Muscle layer of colon (tissue), 2 donors: Measurements from ENCODE around the gene SAMD1.

Experiments used
- H3K27ac ChIP-seq: one replicate; pipeline ENCODE4 v1.7.0; 2013; ENCODE audit warnings: low read depth, mild to moderate bottlenecking, low read length, moderate library complexity
- H3K27me3 ChIP-seq, 2 donors: one replicate each; pipeline ENCODE4 v1.7.0; 2013; ENCODE audit warnings: low read length in 2 of 2, mild to moderate bottlenecking in 2 of 2; ENCODE audit not compliant: insufficient read depth in 2 of 2, control insufficient read depth in 1 of 2
- H3K36me3 ChIP-seq: one replicate; pipeline ENCODE4 v1.7.0; 2013; ENCODE audit warnings: mild to moderate bottlenecking, low read length; ENCODE audit not compliant: insufficient read depth
- H3K4me1 ChIP-seq: one replicate; pipeline ENCODE4 v1.7.0; 2013; ENCODE audit warnings: mild to moderate bottlenecking, low read length; ENCODE audit not compliant: insufficient read depth
- H3K4me3 ChIP-seq, 2 donors: one replicate each; pipeline ENCODE4 v1.7.0; 2013; ENCODE audit warnings: low read length in 2 of 2, low read depth in 1 of 2, mild to moderate bottlenecking in 1 of 2, moderate library complexity in 1 of 2
- H3K9ac ChIP-seq: one replicate; pipeline ENCODE4 v1.7.0; 2013; ENCODE audit warnings: low read length
- H3K9me3 ChIP-seq: one replicate; pipeline ENCODE4 v1.7.0; 2013; ENCODE audit warnings: mild to moderate bottlenecking, low read length
- donor health status: abdominal sarcoma.
- donor health status: Adenocarcinoma of cecum.

SAMD1 gene

GRCh38 chr19:14066134-14066533 is 24.4 kb downstream of the SAMD1 start:
- H3K27me3 ChIP-seq, result peaks cover 0 to 8% of the 10 kb centered on the region in 2 donors
- H3K9me3 ChIP-seq, result no peaks in the 10 kb centered on the region
- H3K4me1 ChIP-seq, result no peaks in the 10 kb centered on the region
- H3K27ac ChIP-seq, result no peak overlapping the region
- H3K36me3 ChIP-seq, result no peaks in the 10 kb centered on the region
- no peak overlapping the region for H3K4me3 ChIP-seq
- H3K9ac ChIP-seq, result no peak overlapping the region

- H3K27me3 ChIP-seq, result peaks cover 23 to 32% of the 10 kb centered on the region in 2 donors
These were observed 27.4 kb downstream of the SAMD1 start for GRCh38 chr19:14063105-14063504.

GRCh38 chr19:14062558-14062855 is 28.0 kb downstream of the SAMD1 start:
- no peak overlapping the region for H3K9ac ChIP-seq
- H3K4me3 ChIP-seq, result no peak overlapping the region
- H3K9me3 ChIP-seq, result no peaks in the 10 kb centered on the region
- H3K36me3 ChIP-seq, result no peaks in the 10 kb centered on the region
- peaks cover 28 to 36% of the 10 kb centered on the region in 2 donors for H3K27me3 ChIP-seq
- H3K4me1 ChIP-seq, result peaks cover 9% of the 10 kb centered on the region
- H3K27ac ChIP-seq, result no peak overlapping the region

More at GRCh38 chr19:14063105-14063504, 27.4 kb downstream of the SAMD1 start:
- Histone ChIP-seq H3K9me3 (no peaks in the 10 kb centered on the region), H3K4me1 (peaks cover 5% of the 10 kb centered on the region), H3K4me3 (no peak overlapping the region), H3K27ac (no peak overlapping the region), H3K9ac (no peak overlapping the region), H3K36me3 (no peaks in the 10 kb centered on the region)

GRCh38 chr19:14061751-14062557 is 28.6 kb downstream of the SAMD1 start, which contains the start of gene PALM3:
PALM3 (minus strand) TSS chr19:14062076; CDS start chr19:14061980, 96 bp downstream.
- Histone ChIP-seq H3K4me3 (no peak within 1 kb of the TSS), H3K27me3 (peaks cover 28 to 36% of the 10 kb centered on the region in 2 donors), H3K9me3 (no peaks in the 10 kb centered on the region), H3K4me1 (peaks cover 9% of the 10 kb centered on the region), H3K27ac (no peak within 1 kb of the TSS), H3K36me3 (no peaks in the 10 kb centered on the region), H3K9ac (no peak within 1 kb of the TSS)

- Histone ChIP-seq H3K4me1 (peaks cover 9% of the 10 kb centered on the region), H3K27me3 (peaks cover 28 to 36% of the 10 kb centered on the region in 2 donors), H3K9ac (no peak overlapping the region), H3K4me3 (no peak overlapping the region), H3K9me3 (no peaks in the 10 kb centered on the region), H3K36me3 (no peaks in the 10 kb centered on the region), H3K27ac (no peak overlapping the region)
These were observed 29.3 kb downstream of the SAMD1 start for GRCh38 chr19:14061081-14061749.

- no peak overlapping the region for H3K4me3 ChIP-seq
- H3K9me3 ChIP-seq, result no peaks in the 10 kb centered on the region
- no peak overlapping the region for H3K9ac ChIP-seq
- H3K27ac ChIP-seq, result no peak overlapping the region
- H3K4me1 ChIP-seq, result peaks cover 9% of the 10 kb centered on the region
- no peaks in the 10 kb centered on the region for H3K36me3 ChIP-seq
- H3K27me3 ChIP-seq, result peaks cover 28 to 36% of the 10 kb centered on the region in 2 donors
These were observed 30.8 kb downstream of the SAMD1 start for GRCh38 chr19:14059652-14060155.

GRCh38 chr19:14059093-14059480 is 31.5 kb downstream of the SAMD1 start:
- peaks cover 28 to 36% of the 10 kb centered on the region in 2 donors for H3K27me3 ChIP-seq
- H3K9me3 ChIP-seq, result no peaks in the 10 kb centered on the region
- H3K27ac ChIP-seq, result no peak overlapping the region
- H3K4me3 ChIP-seq, result no peak overlapping the region
- H3K9ac ChIP-seq, result no peak overlapping the region
- peaks cover 9% of the 10 kb centered on the region for H3K4me1 ChIP-seq
- no peaks in the 10 kb centered on the region for H3K36me3 ChIP-seq

GRCh38 chr19:14058182-14059092 is 32.1 kb downstream of the SAMD1 start:
- Histone ChIP-seq H3K36me3 (no peaks in the 10 kb centered on the region), H3K27me3 (peaks cover 28 to 36% of the 10 kb centered on the region in 2 donors), H3K4me1 (peaks cover 9% of the 10 kb centered on the region), H3K27ac (no peak overlapping the region), H3K9ac (no peak overlapping the region), H3K4me3 (no peak overlapping the region), H3K9me3 (no peaks in the 10 kb centered on the region)

- Histone ChIP-seq H3K9ac (no peak overlapping the region), H3K27ac (no peak overlapping the region), H3K9me3 (peaks cover 7% of the 10 kb centered on the region), H3K36me3 (no peaks in the 10 kb centered on the region), H3K4me1 (peaks cover 9% of the 10 kb centered on the region), H3K4me3 (no peak overlapping the region), H3K27me3 (peaks cover 28 to 34% of the 10 kb centered on the region in 2 donors)
These were observed 33.7 kb downstream of the SAMD1 start for GRCh38 chr19:14056741-14057356.

- peaks cover 7% of the 10 kb centered on the region for H3K9me3 ChIP-seq
- no peak overlapping the region for H3K27ac ChIP-seq
- no peaks in the 10 kb centered on the region for H3K36me3 ChIP-seq
- no peak overlapping the region for H3K9ac ChIP-seq
- peaks cover 28% of the 10 kb centered on the region in 2 donors for H3K27me3 ChIP-seq
- H3K4me3 ChIP-seq, result no peak overlapping the region
- H3K4me1 ChIP-seq, result peaks cover 9% of the 10 kb centered on the region
These were observed 34.4 kb downstream of the SAMD1 start for GRCh38 chr19:14056069-14056666.
